Central memory CD8-positive, alpha-beta T cell (primary cell): ENCODE results near the gene FBXO41.

Experiments used
- ATAC-seq: fragments of 150-1000 bp; cut with Tn5 transposase; replicated peaks from 2 replicates; pipeline ENCODE4 v1.10.0; 2022; ENCODE audit warnings: mild to moderate bottlenecking, moderate FRiP score, moderate number of reproducible peaks; ENCODE audit not compliant: poor library complexity, severe bottlenecking; ENCODE audit errors: extremely low read depth
- DNase-seq, 2 donors: peaks; one replicate each; pipeline ENCODE4 v3.0.0; 2021; ENCODE audit warnings: low spot score in 2 of 2
- H3K27ac Mint-ChIP-seq: one replicate; pipeline ENCODE4 v1.8.0; 2022; ENCODE audit warnings: low read depth, mild to moderate bottlenecking, moderate library complexity, mixed read lengths
- H3K27me3 Mint-ChIP-seq: one replicate; pipeline ENCODE4 v1.8.0; 2022; ENCODE audit warnings: mixed read lengths
- H3K36me3 Mint-ChIP-seq: one replicate; pipeline ENCODE4 v1.8.0; 2022; ENCODE audit warnings: mild to moderate bottlenecking, moderate library complexity, mixed read lengths; ENCODE audit not compliant: insufficient read depth
- H3K4me1 Mint-ChIP-seq: one replicate; pipeline ENCODE4 v1.8.0; 2022; ENCODE audit warnings: mixed read lengths
- H3K4me3 Mint-ChIP-seq: one replicate; pipeline ENCODE4 v1.8.0; 2022; ENCODE audit warnings: mild to moderate bottlenecking, moderate library complexity, mixed read lengths
- H3K9me3 Mint-ChIP-seq: one replicate; pipeline ENCODE4 v1.8.0; 2022; ENCODE audit warnings: mixed read lengths

Gene FBXO41

DNA sequence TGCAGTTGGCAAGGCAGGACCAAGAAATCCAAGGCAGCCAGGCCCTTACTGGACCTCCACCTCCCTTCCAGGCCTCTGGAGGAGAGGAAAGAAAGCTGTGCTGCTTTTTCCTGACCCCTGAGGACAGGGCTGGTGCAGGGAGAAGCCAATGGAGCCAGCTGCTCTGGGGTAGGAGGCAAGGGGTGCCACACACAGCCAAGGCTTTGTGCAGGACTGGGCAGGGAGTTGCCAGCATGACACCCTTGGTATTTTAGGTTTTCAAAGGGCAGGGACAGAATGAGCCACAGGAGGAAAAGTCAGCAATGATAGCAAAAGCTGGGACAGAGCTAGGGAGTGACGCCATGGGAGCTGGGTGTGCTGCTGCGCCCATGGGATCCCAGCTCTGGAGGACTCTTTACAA is 27.3 kb downstream of the FBXO41 start:
- H3K36me3 Mint-ChIP-seq, result peaks cover 8% of the 10 kb centered on the region
- DNase-seq (no peak), ATAC-seq (no peak)
- no peaks in the 10 kb centered on the region for H3K9me3 Mint-ChIP-seq
- no peak overlapping the region for H3K4me3 Mint-ChIP-seq
- no peaks in the 10 kb centered on the region for H3K27me3 Mint-ChIP-seq
- H3K27ac Mint-ChIP-seq, result peak overlapping the region; percentile 59
- H3K4me1 Mint-ChIP-seq, result no peaks in the 10 kb centered on the region

DNA sequence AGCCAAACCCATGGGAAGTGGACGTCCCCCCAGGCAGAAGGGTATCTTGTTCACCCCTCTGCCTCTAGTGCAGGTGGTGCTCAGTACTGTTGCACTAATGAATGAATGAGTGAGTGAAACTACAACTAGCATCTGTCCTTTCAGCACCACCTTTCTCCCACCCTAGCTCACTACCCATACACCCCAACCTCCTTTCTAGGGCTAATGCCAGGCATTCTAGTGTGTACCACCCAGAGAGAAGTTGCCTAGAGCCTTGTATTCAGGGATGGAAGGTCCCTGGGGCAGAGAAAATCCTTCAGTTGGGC is 27.7 kb downstream of the FBXO41 start:
- peaks cover 9% of the 10 kb centered on the region for H3K36me3 Mint-ChIP-seq
- H3K9me3 Mint-ChIP-seq, result no peaks in the 10 kb centered on the region
- no peak overlapping the region for H3K4me3 Mint-ChIP-seq
- DNase-seq, result no peak
- H3K4me1 Mint-ChIP-seq, result no peaks in the 10 kb centered on the region
- H3K27me3 Mint-ChIP-seq, result no peaks in the 10 kb centered on the region
- peak overlapping the region; percentile 59 for H3K27ac Mint-ChIP-seq
- no peak for ATAC-seq

DNA sequence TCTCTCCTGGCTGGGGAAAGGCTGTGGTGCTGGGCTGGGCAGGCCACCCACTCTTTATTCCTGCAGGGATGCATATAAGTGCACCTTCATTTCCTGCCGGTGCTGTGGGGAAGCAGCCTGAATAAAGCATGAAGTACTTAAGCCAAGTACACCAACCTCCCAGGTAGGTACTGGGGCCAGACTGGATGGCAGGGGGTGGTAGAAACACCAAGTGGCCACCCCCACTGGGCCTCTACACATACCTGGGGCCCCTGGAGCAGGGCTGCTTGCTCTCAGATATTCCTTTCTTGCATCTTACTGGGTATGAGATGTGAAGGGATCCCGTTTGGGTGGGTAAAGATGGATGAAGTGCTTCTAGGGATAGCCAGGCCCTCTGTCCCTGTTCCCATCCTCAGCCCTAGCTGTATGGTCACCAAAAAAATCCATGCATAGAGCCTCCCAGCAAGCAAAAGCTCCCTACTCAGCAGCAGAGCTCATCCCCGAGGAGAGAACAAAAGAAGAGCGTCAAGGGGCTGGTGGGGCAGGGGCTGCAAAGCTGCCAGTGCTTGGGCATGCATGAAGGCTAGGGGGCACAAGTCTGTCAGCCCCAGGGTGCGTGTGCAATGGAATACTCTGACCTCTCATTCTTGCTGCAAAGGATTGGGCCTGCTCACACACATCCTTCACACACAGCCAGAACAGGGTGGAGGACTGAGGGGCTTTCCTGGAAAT is 28.2 kb downstream of the FBXO41 start:
- DNase-seq (no peak), ATAC-seq (no peak)
- Mint-ChIP-seq H3K4me1 (no peaks in the 10 kb centered on the region), H3K27me3 (no peaks in the 10 kb centered on the region), H3K9me3 (no peaks in the 10 kb centered on the region), H3K36me3 (peaks cover 12% of the 10 kb centered on the region), H3K27ac (no peak overlapping the region), H3K4me3 (no peak overlapping the region)

DNA sequence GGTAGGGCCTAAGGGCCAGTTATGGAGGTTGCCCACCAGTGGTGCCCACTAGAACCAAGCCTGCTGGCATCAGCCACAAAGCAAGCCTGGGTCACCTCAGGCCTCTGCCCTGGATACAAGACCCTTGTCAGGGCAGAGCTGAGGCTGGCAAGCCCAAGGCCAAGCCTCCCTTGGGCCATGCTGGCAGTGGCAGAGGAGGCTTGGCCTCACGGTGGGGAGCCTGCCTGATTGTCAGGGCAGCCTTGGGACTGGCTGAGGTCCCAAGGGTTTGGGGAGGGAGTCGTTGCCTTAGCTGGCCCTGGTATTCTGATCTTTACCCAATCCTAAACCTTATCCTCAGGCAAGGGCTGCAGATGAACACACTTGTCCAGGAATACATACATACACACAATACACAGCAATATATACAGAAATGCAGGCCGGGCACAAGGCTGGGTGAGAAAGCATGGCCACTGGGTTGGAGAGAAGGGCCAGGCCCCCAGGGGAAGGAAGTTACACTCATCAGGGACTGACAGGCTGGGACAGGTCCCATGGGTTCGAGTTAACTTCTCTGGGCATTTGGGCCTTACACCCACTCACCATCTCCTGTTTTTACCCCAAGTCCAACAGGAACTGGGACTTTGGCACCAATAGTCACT is 29.2 kb downstream of the FBXO41 start:
- H3K4me3 Mint-ChIP-seq, result no peak overlapping the region
- no peaks in the 10 kb centered on the region for H3K4me1 Mint-ChIP-seq
- no peak overlapping the region for H3K27ac Mint-ChIP-seq
- peaks cover 22% of the 10 kb centered on the region for H3K36me3 Mint-ChIP-seq
- no peak for ATAC-seq
- no peaks in the 10 kb centered on the region for H3K27me3 Mint-ChIP-seq
- no peak for DNase-seq
- no peaks in the 10 kb centered on the region for H3K9me3 Mint-ChIP-seq

DNA sequence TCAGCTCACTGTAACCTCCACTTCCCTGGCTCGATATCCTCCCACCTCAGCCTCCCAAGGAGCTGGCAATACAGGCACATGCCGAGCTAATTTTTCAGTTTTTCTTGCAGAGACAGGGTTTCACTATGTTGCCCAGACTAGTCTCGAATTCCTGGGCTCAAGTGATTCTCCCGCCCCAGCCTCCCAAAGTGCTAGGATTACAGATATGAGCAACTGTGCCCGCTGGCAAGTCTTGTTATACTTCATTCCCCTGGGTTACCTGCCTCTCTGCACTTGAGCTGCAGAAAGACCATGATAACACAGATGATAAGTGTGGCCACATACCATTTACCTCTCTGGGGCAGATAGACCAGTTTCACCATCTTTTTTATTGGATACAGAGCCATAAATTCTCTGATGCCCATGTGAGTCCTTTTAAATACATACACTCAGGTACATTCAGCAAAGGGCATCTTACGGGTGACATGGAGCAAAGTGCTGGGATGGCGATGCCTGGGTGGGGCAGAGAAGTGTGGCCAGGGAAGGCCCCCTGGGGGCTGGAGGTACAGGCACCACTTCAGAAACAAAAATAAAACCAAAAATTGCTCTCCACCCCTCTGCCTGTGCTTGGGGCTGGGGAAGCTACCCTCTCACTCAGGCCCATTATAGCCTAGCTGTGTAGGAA is 29.8 kb downstream of the FBXO41 start:
- no peak overlapping the region for H3K4me3 Mint-ChIP-seq
- ATAC-seq (no peak), DNase-seq (no peak)
- no peaks in the 10 kb centered on the region for H3K27me3 Mint-ChIP-seq
- H3K27ac Mint-ChIP-seq, result no peak overlapping the region
- no peaks in the 10 kb centered on the region for H3K4me1 Mint-ChIP-seq
- no peaks in the 10 kb centered on the region for H3K9me3 Mint-ChIP-seq
- H3K36me3 Mint-ChIP-seq, result peaks cover 25% of the 10 kb centered on the region

DNA sequence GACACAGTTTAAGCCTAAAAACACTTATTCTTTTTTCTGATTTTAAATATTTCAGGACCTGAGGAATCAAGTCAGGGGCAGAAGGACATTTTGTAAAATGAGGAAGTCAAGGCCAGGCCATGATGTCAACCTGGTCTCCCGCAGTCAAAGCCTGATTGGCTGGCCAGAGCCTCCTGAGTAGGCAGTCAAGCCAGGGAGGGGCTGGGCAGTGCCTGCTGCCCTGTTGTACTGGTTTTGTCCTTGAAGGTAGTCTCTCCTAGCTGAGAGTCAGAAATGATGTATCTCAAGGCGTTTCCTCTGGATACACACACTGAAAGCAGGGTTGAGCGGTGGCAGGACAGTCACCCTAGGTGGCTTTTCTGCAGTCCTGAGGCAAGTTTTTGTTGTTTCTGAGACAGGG is 30.4 kb downstream of the FBXO41 start:
- Mint-ChIP-seq H3K4me1 (no peaks in the 10 kb centered on the region), H3K4me3 (no peak overlapping the region), H3K9me3 (no peaks in the 10 kb centered on the region), H3K27me3 (no peaks in the 10 kb centered on the region), H3K36me3 (peaks cover 31% of the 10 kb centered on the region), H3K27ac (no peak overlapping the region)
- DNase-seq, result no peak
- ATAC-seq, result no peak

DNA sequence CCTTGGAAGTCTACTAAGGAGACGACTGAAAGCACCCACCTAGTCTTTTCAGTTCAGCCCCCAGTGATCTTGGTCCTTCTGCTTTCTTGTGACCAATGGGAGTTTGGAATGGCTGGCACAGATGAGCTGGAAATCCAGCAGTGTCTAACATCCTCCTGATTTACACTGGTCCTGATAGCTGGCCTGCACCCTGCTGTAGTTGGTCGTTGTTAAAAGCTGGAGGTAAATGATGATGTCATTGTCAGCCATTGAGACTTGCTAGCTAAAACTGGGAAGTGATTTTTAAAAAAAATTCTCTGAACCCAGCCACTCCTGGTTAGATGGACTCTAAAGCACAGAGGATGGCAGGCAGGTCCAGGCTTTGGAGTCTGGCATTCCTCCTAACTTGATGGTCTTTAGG is 30.9 kb downstream of the FBXO41 start:
- Mint-ChIP-seq H3K4me3 (no peak overlapping the region), H3K27ac (no peak overlapping the region), H3K27me3 (no peaks in the 10 kb centered on the region), H3K36me3 (peaks cover 36% of the 10 kb centered on the region), H3K4me1 (no peaks in the 10 kb centered on the region), H3K9me3 (no peaks in the 10 kb centered on the region)
- ATAC-seq (no peak), DNase-seq (no peak)

DNA sequence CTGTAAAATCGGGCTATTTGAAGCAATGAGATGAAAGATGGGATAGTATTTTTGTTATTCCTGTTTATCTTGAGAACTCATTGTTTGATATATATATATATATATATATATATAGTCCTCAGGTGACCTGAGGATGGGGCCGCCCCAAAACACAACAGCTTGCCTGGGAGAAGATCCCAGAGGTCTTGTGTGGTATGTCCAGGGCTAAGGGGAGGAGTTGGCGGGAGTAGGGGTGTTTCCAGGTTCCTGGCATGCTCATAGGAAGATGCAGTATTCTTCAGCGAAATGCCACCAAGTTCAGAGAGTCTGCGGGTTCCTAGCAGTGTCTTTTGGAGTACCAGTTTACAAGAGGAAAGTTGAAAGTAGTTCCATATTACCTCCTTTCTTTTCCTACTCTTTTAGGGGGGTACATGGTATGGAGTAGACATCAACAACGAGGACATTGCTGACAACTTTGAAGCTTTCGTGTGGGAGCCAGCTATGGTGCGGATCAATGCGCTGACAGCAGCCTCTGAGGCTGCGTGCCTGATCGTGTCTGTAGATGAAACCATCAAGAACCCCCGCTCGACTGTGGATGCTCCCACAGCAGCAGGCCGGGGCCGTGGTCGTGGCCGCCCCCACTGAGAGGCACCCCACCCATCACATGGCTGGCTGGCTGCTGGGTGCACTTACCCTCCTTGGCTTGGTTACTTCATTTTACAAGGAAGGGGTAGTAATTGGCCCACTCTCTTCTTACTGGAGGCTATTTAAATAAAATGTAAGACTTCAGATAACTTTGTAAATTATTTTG is 31.8 kb downstream of the FBXO41 start:
- DNase-seq, result no peak
- ATAC-seq, result no peak
- H3K9me3 Mint-ChIP-seq, result no peaks in the 10 kb centered on the region
- H3K36me3 Mint-ChIP-seq, result peaks cover 45% of the 10 kb centered on the region
- no peaks in the 10 kb centered on the region for H3K4me1 Mint-ChIP-seq
- no peaks in the 10 kb centered on the region for H3K27me3 Mint-ChIP-seq
- H3K4me3 Mint-ChIP-seq, result no peak overlapping the region
- no peak overlapping the region for H3K27ac Mint-ChIP-seq

DNA sequence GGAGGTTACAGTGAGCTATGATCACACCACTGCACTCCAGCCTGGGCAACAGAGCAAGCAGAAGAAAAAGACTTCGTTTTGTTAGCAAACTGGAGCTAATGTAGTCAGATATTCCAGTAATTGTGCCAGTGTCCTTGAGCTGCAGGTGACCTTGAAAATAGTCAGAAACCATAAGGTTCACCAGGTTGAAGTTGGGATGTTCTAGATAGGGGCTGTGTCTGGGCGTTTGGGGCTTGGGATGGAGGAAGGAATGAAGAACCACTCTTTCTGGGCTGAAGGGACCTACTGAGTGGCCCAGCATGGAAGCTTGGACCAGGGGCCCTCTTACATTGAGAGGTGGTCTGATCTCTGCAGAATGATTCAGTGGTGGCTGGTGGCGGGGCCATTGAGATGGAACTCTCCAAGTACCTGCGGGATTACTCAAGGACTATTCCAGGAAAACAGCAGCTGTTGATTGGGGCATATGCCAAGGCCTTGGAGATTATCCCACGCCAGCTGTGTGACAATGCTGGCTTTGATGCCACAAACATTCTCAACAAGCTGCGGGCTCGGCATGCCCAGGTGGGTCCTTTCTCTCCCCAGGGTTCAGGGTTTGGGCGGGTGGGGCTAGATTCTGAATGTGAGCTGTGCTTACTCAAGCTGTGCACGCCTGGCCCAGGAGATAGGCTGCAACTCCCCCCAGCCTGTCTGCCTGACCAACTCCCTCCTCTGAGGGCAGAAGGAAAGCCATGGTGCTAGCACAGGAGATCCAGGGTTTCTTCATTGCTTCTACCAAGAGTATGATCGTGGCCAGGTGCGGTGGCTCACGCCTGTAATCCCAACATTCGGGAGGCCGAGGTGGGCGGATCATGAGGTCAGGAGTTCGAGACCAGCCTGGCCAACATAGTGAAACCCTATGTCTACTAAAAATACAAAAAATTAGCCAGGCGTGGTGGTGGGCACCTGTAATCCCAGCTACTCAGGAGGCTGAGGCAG is 33.1 kb downstream of the FBXO41 start:
- Mint-ChIP-seq H3K4me3 (no peak overlapping the region), H3K27ac (no peak overlapping the region), H3K27me3 (no peaks in the 10 kb centered on the region), H3K9me3 (no peaks in the 10 kb centered on the region), H3K36me3 (peaks cover 53% of the 10 kb centered on the region), H3K4me1 (peaks cover 9% of the 10 kb centered on the region)
- no peak for DNase-seq
- no peak for ATAC-seq

DNA sequence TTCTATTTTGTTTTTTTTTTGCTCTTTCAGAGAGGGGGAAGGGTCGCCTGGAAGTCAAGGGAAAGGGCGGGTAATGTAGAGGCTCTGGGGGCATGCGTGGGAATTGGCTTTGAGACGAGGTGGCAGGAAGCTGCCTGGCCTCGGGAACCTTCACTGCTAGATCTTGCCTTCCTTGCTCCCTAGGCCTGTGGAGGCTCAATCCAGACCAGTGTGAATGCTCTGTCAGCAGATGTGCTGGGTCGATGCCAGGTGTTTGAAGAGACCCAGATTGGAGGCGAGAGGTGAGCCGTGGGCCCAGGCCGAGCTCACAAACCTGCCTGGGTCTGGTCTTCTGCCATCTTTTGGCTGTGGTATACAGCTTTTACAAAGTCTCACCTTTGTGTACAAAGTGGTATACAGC is 34.6 kb downstream of the FBXO41 start:
- H3K9me3 Mint-ChIP-seq, result no peaks in the 10 kb centered on the region
- peaks cover 66% of the 10 kb centered on the region for H3K36me3 Mint-ChIP-seq
- no peak overlapping the region for H3K4me3 Mint-ChIP-seq
- peaks cover 16% of the 10 kb centered on the region for H3K4me1 Mint-ChIP-seq
- peak overlapping the region; percentile 42 for H3K27ac Mint-ChIP-seq
- ATAC-seq (no peak), DNase-seq (no peak)
- H3K27me3 Mint-ChIP-seq, result no peaks in the 10 kb centered on the region

DNA sequence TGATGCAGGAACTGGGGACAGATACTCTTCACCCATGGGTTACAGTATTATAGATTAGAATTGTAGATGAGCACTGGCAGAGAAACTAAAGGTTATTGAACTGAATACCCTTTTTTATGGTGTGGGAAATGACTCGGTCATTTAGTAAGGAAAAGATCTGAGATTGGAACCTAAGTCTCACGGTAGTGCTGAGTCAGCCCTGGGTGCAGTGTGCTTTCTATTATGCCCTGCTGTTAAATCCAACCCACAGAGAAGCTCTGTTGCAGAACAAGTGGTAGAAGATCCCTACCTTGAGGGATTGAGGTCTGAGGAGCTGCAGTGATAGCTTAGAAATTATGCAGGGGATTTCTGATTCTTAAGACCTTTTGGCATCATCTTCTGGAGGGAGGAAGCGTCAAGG is 37.4 kb downstream of the FBXO41 start:
- Mint-ChIP-seq H3K4me3 (no peak overlapping the region), H3K27me3 (no peaks in the 10 kb centered on the region), H3K27ac (no peak overlapping the region), H3K36me3 (peaks cover 79% of the 10 kb centered on the region), H3K9me3 (no peaks in the 10 kb centered on the region), H3K4me1 (peaks cover 22% of the 10 kb centered on the region)
- ATAC-seq (no peak), DNase-seq (no peak)

DNA sequence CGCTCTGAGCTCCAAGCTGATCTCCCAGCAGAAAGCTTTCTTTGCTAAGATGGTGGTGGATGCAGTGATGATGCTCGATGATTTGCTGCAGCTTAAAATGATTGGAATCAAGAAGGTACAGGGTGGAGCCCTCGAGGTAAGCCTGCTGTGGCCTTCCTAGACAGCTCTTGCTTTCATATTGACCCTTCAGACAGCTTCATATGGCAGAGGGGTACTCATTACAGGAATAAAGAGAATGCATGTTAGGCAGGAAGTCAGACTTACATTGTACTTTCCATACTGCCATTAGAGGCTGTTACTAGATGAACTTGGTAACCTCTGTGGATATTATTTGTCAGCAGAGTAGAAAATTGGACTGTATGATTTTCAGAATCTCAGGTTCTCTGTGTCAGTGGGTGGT is 39.7 kb downstream of the FBXO41 start:
- Mint-ChIP-seq H3K27ac (no peak overlapping the region), H3K9me3 (no peaks in the 10 kb centered on the region), H3K27me3 (no peaks in the 10 kb centered on the region), H3K4me1 (peaks cover 22% of the 10 kb centered on the region), H3K36me3 (peaks cover 69% of the 10 kb centered on the region), H3K4me3 (no peak overlapping the region)
- ATAC-seq (no peak), DNase-seq (no peak)
